Measurements from ENCODE around the gene HMGXB4. TPM values are rescaled to one million over a fixed set of nuclear protein-coding genes. Genes with fewer than 3 reads are reported as not detected.

HMGXB4 gene
- total and polyA plus RNA-seq, 2 of the 8 experiments (the other 6 are each of a cell fraction or from before 2014, with no cell fraction given): 20.9 to 41.3 TPM

DNA sequence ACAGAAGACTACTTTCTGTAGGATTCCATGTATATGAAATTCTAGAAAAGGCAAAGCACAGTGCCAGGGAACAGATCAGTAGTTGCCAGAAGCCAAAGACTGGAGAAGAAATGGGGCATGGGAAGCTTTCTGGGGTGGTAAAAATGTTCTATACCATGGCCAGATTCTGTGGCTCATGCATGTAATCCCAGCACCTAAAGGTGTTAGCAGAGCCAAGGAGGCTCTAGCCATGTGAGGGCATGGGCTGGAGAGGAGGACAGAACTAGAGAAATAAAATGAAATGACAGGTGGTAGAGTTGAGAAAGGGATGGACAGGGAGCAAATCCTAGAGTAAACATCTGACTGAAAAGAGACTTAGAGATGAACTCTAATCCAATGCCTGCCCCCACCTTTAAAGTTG is 26.9 kb upstream of the HMGXB4 start (continued):
- TF ChIP-seq SP1 (IDR thresholded peaks at IDR 0.05; ENCODE audit: low read depth, low read length): no peak
- no peak for TF ChIP-seq POU5F1 (IDR thresholded peaks at IDR 0.05; ENCODE audit: low read depth, low read length)

All from H1 (cell line).